ENCODE results near the gene CHCHD10. TPM values are rescaled to one million over a fixed set of nuclear protein-coding genes. Genes with fewer than 3 reads are reported as not detected.

The CHCHD10 gene
- total and polyA plus RNA-seq, 2 of the 8 experiments (the other 6 are each of a cell fraction or from before 2014, with no cell fraction given), result 58.3 to 94.5 TPM

GRCh38 chr22:23772315-23772648 lies 4.5 kb upstream of the CHCHD10 start:
- H3K4me2 ChIP-seq (ENCODE audit: insufficient read depth in 1 of 2, low read depth in 2 of 2, low read length in 2 of 2), result peak overlapping the region; percentile 67 to 89
- H3K23ac ChIP-seq (ENCODE audit: insufficient read length), result no peak overlapping the region
- no peak for DNase-seq (ENCODE audit: low read depth in 1 of 2, low spot score in 2 of 2)
- H4K20me1 ChIP-seq (replicated peaks in 1 of 2; ENCODE audit: control insufficient read depth in 1 of 2, insufficient read depth in 2 of 2, low read length in 2 of 2), result peaks cover 0 to 7% of the 10 kb centered on the region in 2 experiments
- H4K91ac ChIP-seq (replicated peaks; ENCODE audit: insufficient read length, low read length), result peak overlapping the region; percentile 36
- H2BK20ac ChIP-seq (ENCODE audit: low read length), result no peak overlapping the region
- H2BK15ac ChIP-seq (ENCODE audit: low read length), result no peak overlapping the region
- H3K18ac ChIP-seq (ENCODE audit: extremely low read depth, low read length), result no peak overlapping the region; the same call in 1 of the 2 replicates
- no peak overlapping the region for H4K8ac ChIP-seq (ENCODE audit: extremely low read depth, insufficient read depth, low read length)
- peak overlapping the region; percentile 19 to 71 (median 46); a peak in 6 of 8 replicates for H3K4me3 ChIP-seq (ENCODE audit: extremely low read depth in 1 of 4, insufficient read depth in 2 of 4, low read depth in 3 of 4, low read length in 4 of 4)
- no peak overlapping the region for H2BK120ac ChIP-seq (replicated peaks; ENCODE audit: low read depth, low read length)
- H3K9me3 ChIP-seq (ENCODE audit: insufficient read depth in 2 of 2, low read depth in 1 of 2, low read length in 1 of 2), result no peaks in the 10 kb centered on the region
- no peak overlapping the region for H3K27ac ChIP-seq (ENCODE audit: low read depth, low read length)
- CTCF ChIA-PET (ENCODE audit: partially characterized antibody), result interaction anchor here (0.8 to 9.6 kb wide), 4 partner anchors 10 to 78 kb away, joined by 3 to 73 read pairs (median 25); partner anchors contain the start of genes C22orf15 and SMARCB1
- peak overlapping the region; percentile 40; the same call in 1 of the 2 replicates for H2BK5ac ChIP-seq (ENCODE audit: low read depth, low read length)
- H3K79me2 ChIP-seq (ENCODE audit: control insufficient read depth in 1 of 2, insufficient read depth in 2 of 2, low read length in 2 of 2), result no peaks in the 10 kb centered on the region
- POLR2A ChIA-PET (ENCODE audit: partially characterized antibody), result interaction anchor here (0.9 to 5.7 kb wide), 6 partner anchors 10 to 122 kb away, joined by 4 to 45 read pairs (median 4); partner anchors contain the start of genes MIF, SLC2A11 and SMARCB1
- peak overlapping the region; percentile 92; the same call in 1 of the 2 replicates for H2AFZ ChIP-seq (ENCODE audit: low read length)
- H3K4ac ChIP-seq (replicated peaks; ENCODE audit: insufficient read length, low read depth, low read length), result peak overlapping the region; percentile 65
- H3K9ac ChIP-seq (replicated peaks in 1 of 4; ENCODE audit: extremely low read depth in 1 of 4, low read depth in 3 of 4, low read length in 3 of 4), result no peak overlapping the region; a peak in 1 of 7 replicates
- peaks cover 0 to 14% (median 9%) of the 10 kb centered on the region in 4 experiments; a peak in 3 of 7 replicates for H3K4me1 ChIP-seq (replicated peaks in 1 of 4; ENCODE audit: control insufficient read depth in 3 of 4, insufficient read depth in 4 of 4, low read length in 3 of 4)
- WGBS, 2 experiments (ENCODE audit: extremely low coverage in 1 of 2, insufficient coverage in 1 of 2, insufficient read length in 1 of 2, insufficient replicate concordance in 2 of 2, low coverage in 1 of 2, low lambda C conversion rate in 2 of 2, missing lambda C conversion rate in 1 of 2), result 13% methylated on average over 6 of the region's 6 CpGs; no CpG with 5 or more reads in 1 of the 2 experiments
- no peak overlapping the region for H2AK5ac ChIP-seq (ENCODE audit: low read depth, low read length)
- peak overlapping the region; percentile 70 for H4K5ac ChIP-seq (ENCODE audit: insufficient read length, low read depth, low read length)
- no peak overlapping the region for H3K14ac ChIP-seq (ENCODE audit: insufficient read length)
- peaks cover 15% of the 10 kb centered on the region; the same call in 1 of the 2 replicates for H3K23me2 ChIP-seq (ENCODE audit: low read depth, low read length)
- H3K27me3 ChIP-seq (replicated peaks in 1 of 4; ENCODE audit: control insufficient read depth in 3 of 4, extremely low read depth in 1 of 4, insufficient read depth in 3 of 4, low read length in 3 of 4), result peaks cover 0 to 30% (median 20%) of the 10 kb centered on the region in 4 experiments; a peak in 6 of 7 replicates
- TF ChIP-seq ASH2L (IDR thresholded peaks at IDR 0.05; ENCODE audit: low read length) (peak; percentile 67), RBBP5 (IDR thresholded peaks at IDR 0.05; ENCODE audit: borderline replicate concordance, low read depth, low read length) (no peak), TBP (IDR thresholded peaks at IDR 0.05; ENCODE audit: low read depth, low read length) (no peak), KDM5A (IDR thresholded peaks at IDR 0.05; ENCODE audit: low read length) (no peak), E2F6 (IDR thresholded peaks at IDR 0.05) (no peak), POU5F1 (IDR thresholded peaks at IDR 0.05; ENCODE audit: low read depth, low read length) (no peak), KDM1A (IDR thresholded peaks at IDR 0.05; ENCODE audit: borderline replicate concordance, low read length) (no peak)
- H2BK12ac ChIP-seq (ENCODE audit: low read depth, low read length), result peak overlapping the region; percentile 53; the same call in 1 of the 2 replicates
- no peak for FAIRE-seq
- no peak overlapping the region for H3K56ac ChIP-seq (replicated peaks; ENCODE audit: insufficient read length, low read depth, low read length)
- no peaks in the 10 kb centered on the region for H3K36me3 ChIP-seq (ENCODE audit: control insufficient read depth in 2 of 4, insufficient read depth in 4 of 4, low read length in 3 of 4)
- H3K79me1 ChIP-seq (ENCODE audit: low read depth, low read length), result no peaks in the 10 kb centered on the region
